ENCODE results near the gene NTNG1. TPM values are rescaled to one million over a fixed set of nuclear protein-coding genes. Genes with fewer than 3 reads are reported as not detected.

Gene NTNG1
- total and polyA plus RNA-seq, 10 of the 15 experiments (the other 5 are each of a cell fraction or from before 2014, with no cell fraction given), result 0.18 to 2.3 (median 1.1) TPM; not detected in 1

DNA sequence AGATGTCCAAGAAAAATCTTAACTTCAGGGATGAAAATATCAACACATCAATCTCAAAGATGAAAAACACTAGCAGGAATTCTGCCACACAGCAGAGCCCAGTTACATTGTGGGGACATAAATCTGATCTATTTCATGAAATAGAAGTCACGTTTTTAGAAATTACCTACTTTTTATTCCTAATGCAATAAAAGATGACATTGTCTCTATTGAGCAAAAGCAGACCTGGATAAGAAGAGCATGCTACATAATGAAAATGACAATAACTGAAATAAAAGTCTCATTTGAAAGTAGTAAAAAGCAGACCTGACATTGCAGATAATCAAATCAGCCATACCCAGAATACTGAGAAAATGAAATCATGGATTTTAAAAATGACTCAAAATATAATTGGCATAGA is 156.8 kb downstream of the NTNG1 start:
- H3K36me3 ChIP-seq (ENCODE audit: control insufficient read depth in 2 of 2, insufficient read depth in 2 of 2, low read length in 1 of 2), result no peaks in the 10 kb centered on the region
- SMC1A ChIA-PET (ENCODE audit: uncharacterized antibody, unreplicated experiment), result no interaction called here
- in situ Hi-C loops (cut with MboI), result loop anchor here (25.0 kb wide), 1 partner anchor 240 kb away; no protein-coding TSS in a partner anchor
- BruUV-seq (replicated peaks), result no TSS peak
- no peaks in the 10 kb centered on the region for H3K4me1 ChIP-seq (ENCODE audit: control insufficient read depth, insufficient read depth, low read length)
- H3K4me2 ChIP-seq (ENCODE audit: control insufficient read depth, insufficient read depth), result no peak overlapping the region
- FAIRE-seq (no peak), ATAC-seq (no peak), DNase-seq (ENCODE audit: low read depth, low spot score) (no peak)
- POLR2A ChIA-PET, result no interaction called here
- 0% methylated on average over 1 of the region's 1 CpG for WGBS (ENCODE audit: insufficient coverage, insufficient replicate concordance, low lambda C conversion rate, missing lambda C conversion rate)
- no peak overlapping the region for H3K9ac ChIP-seq (ENCODE audit: control insufficient read depth, insufficient read depth, low read length)
- no peak overlapping the region for H2AFZ ChIP-seq (ENCODE audit: control insufficient read depth, low read depth, low read length)
- no peaks in the 10 kb centered on the region for H3K27me3 ChIP-seq (replicated peaks in 1 of 2; ENCODE audit: control insufficient read depth in 2 of 2, insufficient read depth in 2 of 2, low read length in 1 of 2)
- H4K20me1 ChIP-seq (ENCODE audit: control insufficient read depth, insufficient read depth), result no peaks in the 10 kb centered on the region
- intact Hi-C loops (cut with micrococcal nuclease; ENCODE audit: unreplicated experiment), result loop anchor here (10.0 kb wide), 1 partner anchor 547 kb away; no protein-coding TSS in a partner anchor
- H3K27ac ChIP-seq (ENCODE audit: control insufficient read depth, insufficient read depth), result no peak overlapping the region
- CTCF ChIA-PET, result no interaction called here
- no peaks in the 10 kb centered on the region for H3K9me3 ChIP-seq (replicated peaks; ENCODE audit: control insufficient read depth, insufficient read depth, low read length)
- H3K4me3 ChIP-seq, result no peak overlapping the region
- H3K79me2 ChIP-seq (ENCODE audit: control insufficient read depth, insufficient read depth, low read length), result no peaks in the 10 kb centered on the region
- RAD21 ChIA-PET (ENCODE audit: unreplicated experiment), result no interaction called here
- TF ChIP-seq SUZ12 (IDR thresholded peaks at IDR 0.05; ENCODE audit: unreplicated experiment) (no peak), HDGF (IDR thresholded peaks at IDR 0.05) (no peak), ZSCAN29 (IDR thresholded peaks at IDR 0.05) (no peak), RFX5 (IDR thresholded peaks at IDR 0.05; ENCODE audit: low read depth, low read length) (no peak), TAF1 (IDR thresholded peaks at IDR 0.05; ENCODE audit: borderline replicate concordance, low read depth, low read length) (no peak), POLR2A (IDR thresholded peaks at IDR 0.05; ENCODE audit: low read depth, low read length) (no peak)
- TF ChIP-seq, protein P1, sequence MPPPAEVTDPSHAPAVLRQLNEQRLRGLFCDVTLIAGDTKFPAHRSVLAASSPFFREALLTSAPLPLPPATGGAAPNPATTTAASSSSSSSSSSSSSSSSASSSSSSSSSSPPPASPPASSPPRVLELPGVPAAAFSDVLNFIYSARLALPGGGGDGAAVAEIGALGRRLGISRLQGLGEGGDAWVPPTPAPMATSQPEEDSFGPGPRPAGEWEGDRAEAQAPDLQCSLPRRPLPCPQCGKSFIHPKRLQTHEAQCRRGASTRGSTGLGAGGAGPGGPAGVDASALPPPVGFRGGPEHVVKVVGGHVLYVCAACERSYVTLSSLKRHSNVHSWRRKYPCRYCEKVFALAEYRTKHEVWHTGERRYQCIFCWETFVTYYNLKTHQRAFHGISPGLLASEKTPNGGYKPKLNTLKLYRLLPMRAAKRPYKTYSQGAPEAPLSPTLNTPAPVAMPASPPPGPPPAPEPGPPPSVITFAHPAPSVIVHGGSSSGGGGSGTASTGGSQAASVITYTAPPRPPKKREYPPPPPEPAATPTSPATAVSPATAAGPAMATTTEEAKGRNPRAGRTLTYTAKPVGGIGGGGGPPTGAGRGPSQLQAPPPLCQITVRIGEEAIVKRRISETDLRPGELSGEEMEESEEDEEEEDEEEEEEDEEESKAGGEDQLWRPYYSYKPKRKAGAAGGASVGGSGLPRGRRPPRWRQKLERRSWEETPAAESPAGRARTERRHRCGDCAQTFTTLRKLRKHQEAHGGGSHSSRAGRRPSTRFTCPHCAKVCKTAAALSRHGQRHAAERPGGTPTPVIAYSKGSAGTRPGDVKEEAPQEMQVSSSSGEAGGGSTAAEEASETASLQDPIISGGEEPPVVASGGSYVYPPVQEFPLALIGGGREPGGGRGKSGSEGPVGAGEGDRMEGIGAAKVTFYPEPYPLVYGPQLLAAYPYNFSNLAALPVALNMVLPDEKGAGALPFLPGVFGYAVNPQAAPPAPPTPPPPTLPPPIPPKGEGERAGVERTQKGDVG (CRISPR knock-in tag; IDR thresholded peaks at IDR 0.05), result no peak
- TF ChIP-seq, protein P2, sequence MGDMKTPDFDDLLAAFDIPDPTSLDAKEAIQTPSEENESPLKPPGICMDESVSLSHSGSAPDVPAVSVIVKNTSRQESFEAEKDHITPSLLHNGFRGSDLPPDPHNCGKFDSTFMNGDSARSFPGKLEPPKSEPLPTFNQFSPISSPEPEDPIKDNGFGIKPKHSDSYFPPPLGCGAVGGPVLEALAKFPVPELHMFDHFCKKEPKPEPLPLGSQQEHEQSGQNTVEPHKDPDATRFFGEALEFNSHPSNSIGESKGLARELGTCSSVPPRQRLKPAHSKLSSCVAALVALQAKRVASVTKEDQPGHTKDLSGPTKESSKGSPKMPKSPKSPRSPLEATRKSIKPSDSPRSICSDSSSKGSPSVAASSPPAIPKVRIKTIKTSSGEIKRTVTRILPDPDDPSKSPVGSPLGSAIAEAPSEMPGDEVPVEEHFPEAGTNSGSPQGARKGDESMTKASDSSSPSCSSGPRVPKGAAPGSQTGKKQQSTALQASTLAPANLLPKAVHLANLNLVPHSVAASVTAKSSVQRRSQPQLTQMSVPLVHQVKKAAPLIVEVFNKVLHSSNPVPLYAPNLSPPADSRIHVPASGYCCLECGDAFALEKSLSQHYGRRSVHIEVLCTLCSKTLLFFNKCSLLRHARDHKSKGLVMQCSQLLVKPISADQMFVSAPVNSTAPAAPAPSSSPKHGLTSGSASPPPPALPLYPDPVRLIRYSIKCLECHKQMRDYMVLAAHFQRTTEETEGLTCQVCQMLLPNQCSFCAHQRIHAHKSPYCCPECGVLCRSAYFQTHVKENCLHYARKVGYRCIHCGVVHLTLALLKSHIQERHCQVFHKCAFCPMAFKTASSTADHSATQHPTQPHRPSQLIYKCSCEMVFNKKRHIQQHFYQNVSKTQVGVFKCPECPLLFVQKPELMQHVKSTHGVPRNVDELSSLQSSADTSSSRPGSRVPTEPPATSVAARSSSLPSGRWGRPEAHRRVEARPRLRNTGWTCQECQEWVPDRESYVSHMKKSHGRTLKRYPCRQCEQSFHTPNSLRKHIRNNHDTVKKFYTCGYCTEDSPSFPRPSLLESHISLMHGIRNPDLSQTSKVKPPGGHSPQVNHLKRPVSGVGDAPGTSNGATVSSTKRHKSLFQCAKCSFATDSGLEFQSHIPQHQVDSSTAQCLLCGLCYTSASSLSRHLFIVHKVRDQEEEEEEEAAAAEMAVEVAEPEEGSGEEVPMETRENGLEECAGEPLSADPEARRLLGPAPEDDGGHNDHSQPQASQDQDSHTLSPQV (IDR thresholded peaks at IDR 0.05), result no peak
- TF ChIP-seq, protein P3, sequence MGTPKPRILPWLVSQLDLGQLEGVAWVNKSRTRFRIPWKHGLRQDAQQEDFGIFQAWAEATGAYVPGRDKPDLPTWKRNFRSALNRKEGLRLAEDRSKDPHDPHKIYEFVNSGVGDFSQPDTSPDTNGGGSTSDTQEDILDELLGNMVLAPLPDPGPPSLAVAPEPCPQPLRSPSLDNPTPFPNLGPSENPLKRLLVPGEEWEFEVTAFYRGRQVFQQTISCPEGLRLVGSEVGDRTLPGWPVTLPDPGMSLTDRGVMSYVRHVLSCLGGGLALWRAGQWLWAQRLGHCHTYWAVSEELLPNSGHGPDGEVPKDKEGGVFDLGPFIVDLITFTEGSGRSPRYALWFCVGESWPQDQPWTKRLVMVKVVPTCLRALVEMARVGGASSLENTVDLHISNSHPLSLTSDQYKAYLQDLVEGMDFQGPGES (IDR thresholded peaks at IDR 0.05), result no peak
- TF ChIP-seq, protein P4, sequence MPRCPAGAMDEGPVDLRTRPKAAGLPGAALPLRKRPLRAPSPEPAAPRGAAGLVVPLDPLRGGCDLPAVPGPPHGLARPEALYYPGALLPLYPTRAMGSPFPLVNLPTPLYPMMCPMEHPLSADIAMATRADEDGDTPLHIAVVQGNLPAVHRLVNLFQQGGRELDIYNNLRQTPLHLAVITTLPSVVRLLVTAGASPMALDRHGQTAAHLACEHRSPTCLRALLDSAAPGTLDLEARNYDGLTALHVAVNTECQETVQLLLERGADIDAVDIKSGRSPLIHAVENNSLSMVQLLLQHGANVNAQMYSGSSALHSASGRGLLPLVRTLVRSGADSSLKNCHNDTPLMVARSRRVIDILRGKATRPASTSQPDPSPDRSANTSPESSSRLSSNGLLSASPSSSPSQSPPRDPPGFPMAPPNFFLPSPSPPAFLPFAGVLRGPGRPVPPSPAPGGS (IDR thresholded peaks at IDR 0.05; ENCODE audit: borderline replicate concordance, insufficient read depth, low read depth, low read length, poor library complexity, severe bottlenecking), result no peak
- TF ChIP-seq, protein P5, sequence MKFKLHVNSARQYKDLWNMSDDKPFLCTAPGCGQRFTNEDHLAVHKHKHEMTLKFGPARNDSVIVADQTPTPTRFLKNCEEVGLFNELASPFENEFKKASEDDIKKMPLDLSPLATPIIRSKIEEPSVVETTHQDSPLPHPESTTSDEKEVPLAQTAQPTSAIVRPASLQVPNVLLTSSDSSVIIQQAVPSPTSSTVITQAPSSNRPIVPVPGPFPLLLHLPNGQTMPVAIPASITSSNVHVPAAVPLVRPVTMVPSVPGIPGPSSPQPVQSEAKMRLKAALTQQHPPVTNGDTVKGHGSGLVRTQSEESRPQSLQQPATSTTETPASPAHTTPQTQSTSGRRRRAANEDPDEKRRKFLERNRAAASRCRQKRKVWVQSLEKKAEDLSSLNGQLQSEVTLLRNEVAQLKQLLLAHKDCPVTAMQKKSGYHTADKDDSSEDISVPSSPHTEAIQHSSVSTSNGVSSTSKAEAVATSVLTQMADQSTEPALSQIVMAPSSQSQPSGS (IDR thresholded peaks at IDR 0.05; ENCODE audit: low read length), result no peak
- TF ChIP-seq, protein P6, sequence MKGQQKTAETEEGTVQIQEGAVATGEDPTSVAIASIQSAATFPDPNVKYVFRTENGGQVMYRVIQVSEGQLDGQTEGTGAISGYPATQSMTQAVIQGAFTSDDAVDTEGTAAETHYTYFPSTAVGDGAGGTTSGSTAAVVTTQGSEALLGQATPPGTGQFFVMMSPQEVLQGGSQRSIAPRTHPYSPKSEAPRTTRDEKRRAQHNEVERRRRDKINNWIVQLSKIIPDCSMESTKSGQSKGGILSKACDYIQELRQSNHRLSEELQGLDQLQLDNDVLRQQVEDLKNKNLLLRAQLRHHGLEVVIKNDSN (IDR thresholded peaks at IDR 0.05; ENCODE audit: borderline replicate concordance, extremely low read length, insufficient read depth, low read depth, low read length), result no peak
